Measurements from ENCODE around the gene PARM1. TPM values are rescaled to one million over a fixed set of nuclear protein-coding genes. Genes with fewer than 3 reads are reported as not detected.

The PARM1 gene
- total RNA-seq, 3 donors from 2014 or later = 0.08 to 0.19 (median 0.15) TPM

DNA sequence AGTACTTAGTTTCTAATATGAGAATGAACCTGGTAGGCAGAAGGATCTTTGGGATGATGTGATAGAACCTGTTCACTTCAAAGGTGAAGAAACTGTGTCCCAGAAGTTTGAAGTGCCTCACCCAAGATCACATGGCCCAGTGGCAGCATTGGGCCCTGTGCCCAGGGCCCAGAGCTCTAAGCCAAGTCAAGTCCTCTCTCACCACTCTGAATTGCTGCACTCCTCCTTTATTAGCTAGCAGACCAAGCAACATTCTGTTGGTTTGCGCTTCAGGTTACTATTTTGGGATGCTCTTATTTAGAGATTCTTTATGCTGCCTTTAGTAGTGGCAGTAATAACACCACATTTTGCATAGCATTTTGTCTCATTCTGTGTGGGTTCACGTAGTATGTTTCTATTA is 82.7 kb downstream of the PARM1 start:
- H3K36me3 Mint-ChIP-seq (ENCODE audit: insufficient read depth) = no peaks in the 10 kb centered on the region
- peaks cover 5% of the 10 kb centered on the region for H3K9me3 Mint-ChIP-seq
- H3K27me3 Mint-ChIP-seq (ENCODE audit: low read depth) = no peaks in the 10 kb centered on the region
- DNase-seq (no peak), ATAC-seq (no peak)
- no peaks in the 10 kb centered on the region for H3K4me1 Mint-ChIP-seq (ENCODE audit: low read depth)
- no peak overlapping the region for H3K4me3 Mint-ChIP-seq

DNA sequence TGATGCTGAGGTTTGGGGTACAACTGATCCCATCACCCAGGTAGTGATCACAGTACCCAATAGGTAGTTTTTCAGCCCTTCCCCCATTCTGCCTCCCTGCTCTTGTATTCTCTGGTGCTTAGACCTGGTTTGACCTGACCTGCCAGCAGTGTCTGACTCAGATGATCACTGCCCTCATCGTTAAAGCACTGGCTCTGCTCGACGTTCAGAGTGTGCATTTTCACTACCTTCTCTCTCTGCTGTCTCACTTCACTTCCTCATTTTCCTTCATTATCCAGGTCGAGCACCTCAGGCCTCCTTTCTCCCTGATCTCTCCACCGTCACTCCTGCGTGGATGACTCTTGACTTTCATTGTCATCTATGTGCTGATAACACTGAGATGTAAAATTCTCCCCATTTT is 83.6 kb downstream of the PARM1 start:
- Mint-ChIP-seq H3K36me3 (ENCODE audit: insufficient read depth) (no peaks in the 10 kb centered on the region), H3K4me3 (no peak overlapping the region), H3K9me3 (peaks cover 5% of the 10 kb centered on the region), H3K27me3 (ENCODE audit: low read depth) (no peaks in the 10 kb centered on the region), H3K4me1 (ENCODE audit: low read depth) (no peaks in the 10 kb centered on the region)
- ATAC-seq = no peak
- no peak for DNase-seq

DNA sequence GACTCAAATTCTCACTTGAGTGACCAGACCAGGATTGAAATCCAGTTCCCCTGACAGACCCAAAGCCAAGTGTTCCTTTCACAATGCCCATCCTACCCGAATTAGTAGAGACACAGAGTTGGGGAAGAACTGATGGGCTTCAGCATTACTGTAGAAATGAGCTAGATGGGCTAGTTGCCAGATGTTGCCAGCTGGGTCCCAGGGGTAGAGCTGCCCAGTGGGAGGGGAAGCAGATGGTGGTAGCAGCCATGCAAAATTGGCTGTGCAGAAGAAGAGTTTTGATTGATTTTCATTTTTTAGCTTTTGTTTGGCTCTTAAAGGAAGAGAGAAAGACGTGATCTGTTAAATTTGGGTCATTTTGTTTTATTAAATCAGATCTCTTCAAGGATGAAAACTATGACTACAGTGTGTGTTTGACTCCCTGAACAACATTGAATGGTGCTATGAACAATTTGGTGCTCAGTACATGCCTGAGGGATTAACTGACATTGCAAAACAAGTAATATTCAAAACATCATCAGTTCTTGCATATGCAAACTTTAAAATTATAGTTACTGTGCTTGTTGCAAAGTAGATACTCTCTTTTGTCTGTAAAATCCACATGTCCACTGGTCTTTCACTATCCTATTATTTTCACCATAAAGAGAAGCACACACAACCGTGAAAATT is 86.0 kb downstream of the PARM1 start:
- H3K4me1 Mint-ChIP-seq (ENCODE audit: low read depth) = no peaks in the 10 kb centered on the region
- H3K9me3 Mint-ChIP-seq = peaks cover 3% of the 10 kb centered on the region
- ATAC-seq (no peak), DNase-seq (no peak)
- no peaks in the 10 kb centered on the region for H3K36me3 Mint-ChIP-seq (ENCODE audit: insufficient read depth)
- H3K4me3 Mint-ChIP-seq = no peak overlapping the region
- H3K27me3 Mint-ChIP-seq (ENCODE audit: low read depth) = no peaks in the 10 kb centered on the region

DNA sequence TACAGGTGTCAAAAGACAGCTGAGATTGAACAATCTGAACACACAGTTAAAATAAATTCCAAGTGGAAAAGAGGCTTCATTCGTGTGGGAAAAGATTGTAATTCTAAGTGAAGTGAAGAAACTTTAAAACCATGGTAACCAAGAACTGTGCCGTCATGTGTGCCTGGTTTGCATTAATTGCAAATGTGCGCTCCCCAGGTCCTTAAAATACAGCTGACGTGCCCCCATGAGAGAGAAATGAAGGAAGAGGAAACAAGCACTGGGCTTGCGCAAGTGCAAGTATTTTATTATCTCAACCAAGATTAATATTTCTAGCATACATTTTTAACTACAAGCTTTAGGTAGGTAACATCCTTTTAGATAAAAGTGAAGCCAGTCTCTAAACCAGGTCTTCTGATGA is 92.5 kb downstream of the PARM1 start:
- H3K4me3 Mint-ChIP-seq = no peak overlapping the region
- H3K9me3 Mint-ChIP-seq = no peaks in the 10 kb centered on the region
- no peaks in the 10 kb centered on the region for H3K27me3 Mint-ChIP-seq (ENCODE audit: low read depth)
- DNase-seq = no peak
- ATAC-seq = no peak
- H3K36me3 Mint-ChIP-seq (ENCODE audit: insufficient read depth) = no peaks in the 10 kb centered on the region
- H3K4me1 Mint-ChIP-seq (ENCODE audit: low read depth) = no peaks in the 10 kb centered on the region

DNA sequence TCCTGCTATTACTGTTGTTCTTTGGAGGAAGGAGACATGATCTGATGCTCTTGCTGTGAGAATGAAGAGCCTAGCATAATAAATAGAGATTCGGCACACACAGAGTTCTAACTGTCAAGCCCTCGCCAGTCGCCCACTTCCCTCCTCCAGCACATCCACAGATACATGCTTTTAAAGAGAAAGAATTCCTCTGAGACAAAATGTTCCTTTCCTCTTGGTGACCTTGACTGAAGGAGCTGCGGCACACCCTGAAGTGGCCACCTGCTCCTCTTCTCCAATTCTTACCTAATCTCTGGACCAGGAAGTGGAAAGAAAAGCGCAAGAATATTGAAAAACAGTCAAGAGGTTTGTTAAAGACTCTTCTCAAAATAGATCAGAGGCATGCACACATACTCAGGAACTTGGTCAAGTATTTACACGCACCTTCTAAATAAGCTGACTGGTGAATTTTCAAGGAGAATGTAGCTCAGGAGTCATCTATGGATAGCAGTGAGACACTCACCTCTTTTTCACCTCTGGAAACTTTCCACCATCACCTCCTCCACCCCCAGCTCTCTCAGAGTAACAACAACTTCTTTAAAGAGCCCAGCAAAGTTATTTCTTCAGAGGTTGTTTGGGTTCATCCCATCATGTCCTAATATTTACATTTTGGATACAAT is 95.4 kb downstream of the PARM1 start:
- ATAC-seq = no peak
- no peak for DNase-seq
- H3K9me3 Mint-ChIP-seq = no peaks in the 10 kb centered on the region
- H3K4me3 Mint-ChIP-seq = no peak overlapping the region
- no peaks in the 10 kb centered on the region for H3K27me3 Mint-ChIP-seq (ENCODE audit: low read depth)
- no peaks in the 10 kb centered on the region for H3K36me3 Mint-ChIP-seq (ENCODE audit: insufficient read depth)
- no peaks in the 10 kb centered on the region for H3K4me1 Mint-ChIP-seq (ENCODE audit: low read depth)

DNA sequence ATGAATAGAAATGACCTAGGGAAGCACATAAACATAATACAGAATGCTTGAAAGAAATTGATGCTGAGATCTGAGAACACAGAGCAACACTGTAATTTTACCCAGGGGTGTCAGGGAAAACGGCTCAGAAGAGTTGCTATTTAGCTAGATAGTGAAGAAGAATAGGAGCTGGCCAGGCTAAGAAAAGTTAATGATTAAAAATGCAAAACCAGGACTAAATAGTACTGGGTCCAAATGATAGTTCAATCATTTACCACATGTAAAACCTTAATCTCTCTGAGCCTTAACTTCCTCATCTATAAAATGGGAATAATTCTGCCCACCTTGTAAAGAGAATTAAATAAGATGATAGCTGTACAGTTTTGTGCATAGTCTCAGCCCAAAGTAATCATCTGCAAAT is 97.1 kb downstream of the PARM1 start:
- Mint-ChIP-seq H3K9me3 (peaks cover 4% of the 10 kb centered on the region), H3K27me3 (ENCODE audit: low read depth) (no peaks in the 10 kb centered on the region), H3K4me3 (no peak overlapping the region), H3K36me3 (ENCODE audit: insufficient read depth) (no peaks in the 10 kb centered on the region), H3K4me1 (ENCODE audit: low read depth) (no peaks in the 10 kb centered on the region)
- ATAC-seq (no peak), DNase-seq (no peak)

DNA sequence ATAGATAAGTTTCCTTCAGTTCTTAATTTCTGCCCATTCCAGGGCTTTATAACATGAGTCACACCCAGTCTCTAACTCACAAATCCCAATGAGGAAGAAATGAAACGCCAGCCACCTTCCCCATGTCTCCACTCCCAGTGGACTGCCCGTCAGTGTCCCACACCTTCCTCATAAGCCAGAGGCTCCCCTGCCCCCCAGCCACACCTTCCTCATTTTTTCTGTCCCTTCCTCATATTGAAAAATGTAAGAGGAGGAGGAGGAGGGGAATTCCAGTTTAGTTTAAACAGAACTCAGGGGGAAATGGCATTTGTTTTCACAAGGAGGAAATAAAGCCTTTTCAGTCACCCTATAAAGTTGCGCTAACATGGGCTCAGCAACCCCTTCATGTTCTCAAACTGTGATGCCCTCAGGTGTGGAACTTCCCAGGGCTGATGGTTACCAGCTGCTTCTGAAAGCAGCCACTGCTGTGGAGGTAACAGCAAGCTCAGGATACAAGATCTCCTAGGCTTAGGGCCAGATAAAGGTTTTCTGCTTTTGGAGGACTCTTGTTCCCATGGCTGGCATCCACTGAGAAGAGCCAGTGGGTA is 97.8 kb downstream of the PARM1 start:
- Mint-ChIP-seq H3K36me3 (ENCODE audit: insufficient read depth) (no peaks in the 10 kb centered on the region), H3K27me3 (ENCODE audit: low read depth) (no peaks in the 10 kb centered on the region), H3K9me3 (peaks cover 4% of the 10 kb centered on the region), H3K4me1 (ENCODE audit: low read depth) (no peaks in the 10 kb centered on the region), H3K4me3 (no peak overlapping the region)
- no peak for DNase-seq
- no peak for ATAC-seq

DNA sequence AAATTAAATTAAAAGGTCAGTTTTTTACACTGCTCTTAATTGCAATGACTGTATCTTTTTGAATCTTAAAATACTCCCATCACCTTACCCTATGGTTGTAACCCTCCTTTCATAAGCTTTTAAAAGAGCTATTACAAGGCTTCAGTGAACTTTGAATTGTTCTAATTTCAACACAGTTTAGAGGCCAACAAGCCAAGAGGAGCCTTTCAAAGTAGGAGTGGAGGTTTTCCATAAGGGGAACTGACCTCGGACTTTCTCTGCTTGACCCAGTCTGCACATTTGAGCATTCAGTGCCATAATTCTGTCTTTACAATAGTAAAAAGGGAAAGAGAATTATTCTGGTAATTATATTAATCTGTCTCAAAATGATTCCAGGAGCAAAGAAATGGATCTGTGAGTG is 98.9 kb downstream of the PARM1 start:
- no peak for DNase-seq
- peaks cover 4% of the 10 kb centered on the region for H3K9me3 Mint-ChIP-seq
- H3K36me3 Mint-ChIP-seq (ENCODE audit: insufficient read depth) = no peaks in the 10 kb centered on the region
- ATAC-seq = no peak
- no peaks in the 10 kb centered on the region for H3K27me3 Mint-ChIP-seq (ENCODE audit: low read depth)
- no peak overlapping the region for H3K4me3 Mint-ChIP-seq
- no peaks in the 10 kb centered on the region for H3K4me1 Mint-ChIP-seq (ENCODE audit: low read depth)

DNA sequence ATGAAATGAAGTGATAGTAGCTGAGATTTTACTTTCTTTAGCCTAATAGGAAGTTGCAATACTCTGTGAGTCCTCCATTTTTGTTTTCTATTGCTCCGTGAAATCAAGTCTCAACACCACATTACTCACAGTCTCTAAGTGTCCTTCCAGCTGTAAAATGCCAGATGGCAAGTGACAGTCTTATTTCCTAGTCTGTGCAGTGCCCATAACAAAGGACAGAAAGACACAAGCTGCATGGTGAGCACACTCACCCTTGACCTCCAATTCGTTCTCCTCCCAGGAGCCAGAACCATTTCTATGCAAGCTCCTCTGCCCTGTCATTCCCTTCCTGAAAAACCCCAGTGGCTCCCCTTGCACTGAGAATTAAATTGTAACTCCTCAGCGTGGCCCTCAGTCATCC is 101.6 kb downstream of the PARM1 start:
- ATAC-seq (no peak), DNase-seq (no peak)
- Mint-ChIP-seq H3K4me1 (ENCODE audit: low read depth) (no peaks in the 10 kb centered on the region), H3K27me3 (ENCODE audit: low read depth) (peaks cover 2% of the 10 kb centered on the region), H3K36me3 (ENCODE audit: insufficient read depth) (no peaks in the 10 kb centered on the region), H3K9me3 (peaks cover 7% of the 10 kb centered on the region), H3K4me3 (no peak overlapping the region)

DNA sequence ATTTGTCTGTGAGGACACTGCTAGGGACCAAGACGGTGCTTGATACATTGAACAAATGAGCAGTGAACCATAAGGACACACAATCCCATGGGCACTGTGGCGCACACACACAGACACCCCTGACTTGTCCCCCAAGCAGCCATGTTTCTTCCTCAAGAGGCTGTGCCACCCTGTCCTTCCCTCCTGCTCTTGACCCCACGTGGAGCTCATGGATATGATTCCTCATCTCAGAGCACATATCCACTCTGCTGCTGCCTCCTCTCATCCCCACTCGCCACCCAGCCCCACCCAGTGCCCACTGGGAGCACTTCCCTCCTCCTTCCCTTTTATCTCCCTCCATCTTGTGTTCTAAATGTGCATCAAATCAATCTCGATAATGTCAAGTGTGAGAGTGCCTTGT is 102.4 kb downstream of the PARM1 start:
- no peak for ATAC-seq
- peaks cover 2% of the 10 kb centered on the region for H3K27me3 Mint-ChIP-seq (ENCODE audit: low read depth)

DNA sequence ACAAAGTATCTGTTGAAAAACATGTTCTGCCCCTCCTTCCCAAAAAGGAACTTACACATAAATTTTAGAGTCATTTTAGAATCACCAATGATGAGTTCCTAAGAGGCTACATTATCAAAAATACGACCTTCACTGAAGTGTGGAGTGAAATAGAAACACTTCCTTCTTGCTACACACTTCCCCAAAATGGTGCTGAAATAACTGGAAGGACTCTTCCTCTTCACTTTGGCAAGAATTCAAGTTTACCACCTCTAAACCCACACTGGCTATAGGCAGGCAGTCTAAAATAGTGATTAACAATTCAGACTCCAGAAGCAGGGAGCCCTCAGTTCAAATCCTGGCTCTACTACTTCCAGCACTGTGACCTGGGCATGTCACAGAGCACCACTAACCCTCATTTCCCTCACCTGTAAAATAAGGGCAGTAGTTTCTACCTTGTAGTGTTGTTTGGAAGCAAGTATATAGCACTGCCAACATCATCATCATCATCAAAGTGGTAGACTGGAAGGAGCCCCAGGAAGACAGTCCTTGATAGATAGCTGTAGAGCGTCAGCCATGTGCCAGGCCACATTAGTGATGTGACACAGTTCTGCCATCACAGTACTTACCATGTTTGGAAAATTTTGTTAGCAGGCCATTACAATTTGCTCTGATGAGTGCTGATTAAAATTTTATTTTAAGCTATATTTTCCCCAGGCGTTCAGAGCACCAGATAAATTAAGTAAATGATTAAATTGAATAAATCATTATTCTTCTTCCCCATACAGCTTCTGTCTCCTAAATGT is 103.3 kb downstream of the PARM1 start:
- ATAC-seq = no peak
- no peaks in the 10 kb centered on the region for H3K36me3 Mint-ChIP-seq (ENCODE audit: insufficient read depth)
- no peak for DNase-seq

More for the DNA sequence above, 102.4 kb downstream of the PARM1 start:
- Mint-ChIP-seq H3K4me3 (no peak overlapping the region), H3K4me1 (ENCODE audit: low read depth) (no peaks in the 10 kb centered on the region), H3K36me3 (ENCODE audit: insufficient read depth) (no peaks in the 10 kb centered on the region), H3K9me3 (peaks cover 7% of the 10 kb centered on the region)
- DNase-seq = no peak

DNA sequence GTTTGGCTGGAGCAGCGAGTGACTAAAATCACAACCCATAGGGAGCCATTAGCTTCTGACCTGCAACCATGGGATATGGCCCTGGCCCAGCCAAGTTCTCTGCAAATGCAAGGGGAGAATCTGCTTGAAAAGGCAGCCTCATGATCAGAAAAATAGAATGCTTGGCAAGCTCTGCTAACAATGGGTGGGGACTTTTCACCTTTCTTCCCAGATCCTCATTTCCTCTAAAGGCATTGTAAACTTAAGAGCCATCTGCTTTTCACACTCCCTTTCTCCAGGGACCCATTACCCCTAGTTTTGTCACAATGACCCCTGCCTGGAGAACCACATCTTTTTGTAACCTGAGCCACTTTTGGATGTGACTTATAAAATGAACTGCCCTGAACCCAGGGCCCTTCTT is 104.3 kb downstream of the PARM1 start:
- Mint-ChIP-seq H3K36me3 (ENCODE audit: insufficient read depth) (no peaks in the 10 kb centered on the region), H3K27me3 (ENCODE audit: low read depth) (peaks cover 2% of the 10 kb centered on the region), H3K9me3 (peaks cover 7% of the 10 kb centered on the region), H3K4me1 (ENCODE audit: low read depth) (no peaks in the 10 kb centered on the region), H3K4me3 (no peak overlapping the region)
- DNase-seq (no peak), ATAC-seq (no peak)

More for the DNA sequence above, 103.3 kb downstream of the PARM1 start:
- H3K4me3 Mint-ChIP-seq = no peak overlapping the region
- no peaks in the 10 kb centered on the region for H3K4me1 Mint-ChIP-seq (ENCODE audit: low read depth)
- H3K27me3 Mint-ChIP-seq (ENCODE audit: low read depth) = peaks cover 2% of the 10 kb centered on the region
- peaks cover 7% of the 10 kb centered on the region for H3K9me3 Mint-ChIP-seq

DNA sequence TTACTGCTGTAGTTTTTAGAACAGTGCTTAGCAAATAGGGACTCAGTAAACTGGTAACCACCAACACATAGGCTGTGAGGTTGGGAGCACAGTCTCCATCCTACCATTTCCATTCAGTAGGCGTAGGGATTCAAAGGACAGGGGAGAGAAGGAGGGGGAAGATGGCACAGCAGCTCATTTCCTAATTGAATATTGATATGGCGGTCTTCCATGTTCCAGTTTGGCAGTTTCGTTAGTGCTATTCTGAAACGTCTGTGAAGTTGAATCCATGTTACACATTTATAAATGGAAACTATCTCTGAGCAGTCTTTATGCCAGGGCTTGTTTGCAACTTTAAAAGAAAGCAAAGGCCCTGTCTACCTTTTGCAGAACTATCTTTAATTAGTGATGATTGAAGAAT is 105.5 kb downstream of the PARM1 start:
- no peaks in the 10 kb centered on the region for H3K4me1 Mint-ChIP-seq (ENCODE audit: low read depth)
- no peaks in the 10 kb centered on the region for H3K36me3 Mint-ChIP-seq (ENCODE audit: insufficient read depth)
- H3K9me3 Mint-ChIP-seq = peaks cover 7% of the 10 kb centered on the region
- ATAC-seq = no peak
- H3K4me3 Mint-ChIP-seq = no peak overlapping the region
- peaks cover 2% of the 10 kb centered on the region for H3K27me3 Mint-ChIP-seq (ENCODE audit: low read depth)
- no peak for DNase-seq

DNA sequence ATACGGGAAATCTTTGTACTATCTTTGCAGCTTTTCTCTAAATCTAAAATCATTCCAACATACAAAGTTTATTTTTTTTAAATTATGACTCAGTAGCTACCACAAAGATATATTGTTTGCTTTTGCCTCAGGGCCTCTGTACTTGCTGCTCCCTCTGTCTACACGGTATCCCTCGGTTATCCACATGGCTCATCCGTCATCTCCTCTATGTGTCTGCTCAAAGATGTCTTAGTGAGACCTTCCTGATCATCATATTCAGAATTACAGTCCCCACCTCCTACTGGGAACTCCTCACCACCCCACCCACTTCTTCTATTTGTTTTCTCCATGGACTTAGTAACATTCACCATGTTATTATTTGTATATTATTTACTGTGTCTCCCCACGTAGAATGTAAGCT is 107.8 kb downstream of the PARM1 start:
- peaks cover 3% of the 10 kb centered on the region for H3K9me3 Mint-ChIP-seq
- DNase-seq (no peak), ATAC-seq (no peak)
- H3K27me3 Mint-ChIP-seq (ENCODE audit: low read depth) = peaks cover 2% of the 10 kb centered on the region
- H3K4me1 Mint-ChIP-seq (ENCODE audit: low read depth) = no peaks in the 10 kb centered on the region
- H3K36me3 Mint-ChIP-seq (ENCODE audit: insufficient read depth) = no peaks in the 10 kb centered on the region
- no peak overlapping the region for H3K4me3 Mint-ChIP-seq

Data from activated T-cell treated with anti-CD3 and anti-CD28 coated beads, Interleukin-2, amount 50 U/mL, for 4 hours (primary cell).